ENCODE measurements around the gene OR2D2.
"Not testable (repeated sequence)": the region's sequence is repeated elsewhere in the genome, so short reads cannot be mapped to it uniquely, and the experiment has no call there.

The OR2D2 gene, protein sequence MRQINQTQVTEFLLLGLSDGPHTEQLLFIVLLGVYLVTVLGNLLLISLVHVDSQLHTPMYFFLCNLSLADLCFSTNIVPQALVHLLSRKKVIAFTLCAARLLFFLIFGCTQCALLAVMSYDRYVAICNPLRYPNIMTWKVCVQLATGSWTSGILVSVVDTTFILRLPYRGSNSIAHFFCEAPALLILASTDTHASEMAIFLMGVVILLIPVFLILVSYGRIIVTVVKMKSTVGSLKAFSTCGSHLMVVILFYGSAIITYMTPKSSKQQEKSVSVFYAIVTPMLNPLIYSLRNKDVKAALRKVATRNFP

DNA sequence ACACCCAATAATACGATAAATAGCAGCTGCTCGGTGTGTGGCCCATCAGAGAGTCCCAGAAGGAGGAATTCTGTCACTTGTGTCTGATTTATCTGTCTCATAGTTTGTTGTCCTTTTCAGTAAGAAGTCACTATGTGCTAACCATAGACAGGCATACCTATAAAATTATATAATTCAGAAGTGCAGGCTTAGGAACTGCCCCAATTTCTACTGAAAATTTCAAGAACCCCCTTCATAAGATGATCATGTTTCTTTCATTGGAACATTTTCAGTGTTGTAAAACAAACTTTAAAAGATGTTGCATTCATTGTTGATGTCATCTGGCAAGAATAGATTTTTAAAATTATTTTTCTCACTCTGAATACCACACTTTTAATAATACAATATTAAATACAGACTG lies at the start of gene OR2D2:
TSS of gene OR2D2 (minus strand) at position 101 of the 400 bp plus-strand sequence. CDS start at position 101, 0 bp downstream.
- no peak for DNase-seq

DNA sequence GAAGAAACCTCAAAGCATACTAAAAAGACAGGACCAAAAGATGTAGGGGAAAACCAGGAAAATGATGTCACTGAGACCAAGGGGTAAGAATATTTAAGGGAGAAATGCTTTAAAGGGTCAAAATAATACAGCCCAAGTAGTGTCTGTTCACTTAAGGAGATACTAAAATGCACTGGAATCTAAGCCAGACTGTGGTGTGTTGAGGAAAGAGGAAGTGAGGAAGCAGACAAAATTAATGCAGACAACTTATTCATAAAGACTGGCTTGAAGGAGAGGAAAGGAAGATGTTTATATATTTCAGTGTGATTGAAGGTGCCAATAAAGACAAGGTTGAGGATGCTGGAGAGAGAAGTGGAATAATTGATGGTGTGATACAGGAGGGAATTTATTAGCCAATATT lies 49.7 kb upstream of the OR2D2 start:
- no peak for DNase-seq

DNA sequence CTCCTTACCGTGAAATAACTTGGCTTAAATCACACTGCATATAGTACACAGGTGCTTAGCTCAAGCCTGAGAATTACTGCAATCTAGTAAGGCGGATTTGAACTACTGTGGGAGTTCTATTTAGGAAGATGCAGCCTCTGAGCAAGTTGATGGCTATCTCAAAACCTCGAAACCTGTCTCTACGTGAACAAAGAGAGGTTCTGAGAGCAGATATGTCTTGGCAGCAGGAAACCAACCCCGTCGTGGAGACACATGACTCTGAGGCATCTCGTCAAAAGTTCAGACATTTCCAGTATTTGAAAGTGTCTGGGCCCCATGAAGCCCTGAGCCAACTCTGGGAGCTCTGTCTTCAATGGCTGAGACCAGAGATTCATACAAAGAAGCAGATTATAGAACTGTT lies 39.8 kb upstream of the OR2D2 start:
- no peak for DNase-seq

DNA sequence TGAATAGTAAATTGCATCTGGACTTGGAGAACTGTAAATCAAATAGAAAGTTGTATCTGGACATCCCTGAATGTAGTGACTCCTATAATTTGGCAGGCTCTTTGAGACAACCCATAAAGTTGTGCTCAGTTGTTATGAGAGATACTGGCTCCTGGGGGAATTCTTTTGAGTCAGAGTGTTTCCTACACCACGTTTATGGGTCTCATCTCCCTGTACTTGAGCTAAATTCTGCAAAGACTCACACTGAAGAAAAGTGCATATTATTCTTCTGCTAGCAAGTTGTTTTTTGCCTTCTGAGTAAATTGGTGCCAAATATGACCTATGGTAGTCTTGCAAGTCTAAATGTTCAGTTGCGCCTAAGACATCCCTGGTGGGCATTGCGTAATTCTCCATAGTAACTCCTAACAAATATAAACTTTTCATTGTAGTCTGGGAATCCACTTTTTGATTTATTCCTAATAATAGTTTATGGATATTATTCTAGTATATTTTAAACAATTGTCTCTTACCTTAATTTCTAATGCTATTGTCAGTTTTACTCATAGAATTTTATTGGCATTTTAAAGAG lies 38.9 kb upstream of the OR2D2 start:
- no peak for DNase-seq

DNA sequence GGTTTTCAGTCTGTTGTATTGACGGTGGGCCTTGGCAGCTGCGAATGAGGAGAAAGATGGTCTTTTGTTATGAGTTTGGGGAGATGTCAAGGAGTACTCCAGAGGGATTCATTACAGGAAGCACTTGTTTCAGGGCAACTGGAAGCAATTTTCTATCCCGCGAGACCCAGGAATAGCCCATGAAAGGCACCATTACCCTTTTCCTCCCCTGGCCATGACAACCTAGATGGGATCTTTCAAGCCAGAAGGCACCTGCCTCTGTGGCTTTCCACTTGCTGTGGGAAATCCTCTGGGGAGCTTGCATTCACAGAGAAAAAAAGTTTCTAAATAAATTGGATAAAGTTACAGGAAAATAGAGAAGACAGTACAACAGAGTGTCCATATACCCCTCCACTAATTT lies 36.6 kb upstream of the OR2D2 start:
- DNase-seq = no peak

DNA sequence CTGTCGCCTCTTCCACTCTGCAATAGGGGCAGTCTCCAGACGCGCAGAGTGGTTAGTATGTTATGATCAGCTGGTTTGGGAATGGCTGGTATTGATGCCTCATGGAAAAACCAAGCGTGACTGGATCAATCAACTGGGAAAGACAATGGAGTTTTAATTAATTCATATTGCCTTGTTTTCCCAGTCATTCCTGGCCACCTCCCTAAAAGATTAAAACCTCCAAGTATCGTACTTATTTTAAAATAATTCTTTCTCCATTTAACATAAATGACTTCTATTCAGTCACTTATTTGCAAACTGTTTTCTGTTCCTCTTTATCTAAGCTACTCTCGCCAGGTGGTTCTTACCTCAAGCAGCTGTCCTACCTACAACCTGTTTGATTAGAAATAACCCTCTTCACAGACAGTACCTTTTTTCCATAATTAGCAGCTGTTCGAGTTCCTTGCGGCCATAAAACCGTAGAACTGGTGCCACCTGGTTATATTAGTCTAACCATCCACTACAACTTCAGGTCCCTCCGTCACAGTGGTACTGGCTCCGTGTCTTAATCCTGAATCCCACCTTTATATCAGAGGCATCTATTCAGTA lies 34.8 kb upstream of the OR2D2 start:
- no peak for DNase-seq

DNA sequence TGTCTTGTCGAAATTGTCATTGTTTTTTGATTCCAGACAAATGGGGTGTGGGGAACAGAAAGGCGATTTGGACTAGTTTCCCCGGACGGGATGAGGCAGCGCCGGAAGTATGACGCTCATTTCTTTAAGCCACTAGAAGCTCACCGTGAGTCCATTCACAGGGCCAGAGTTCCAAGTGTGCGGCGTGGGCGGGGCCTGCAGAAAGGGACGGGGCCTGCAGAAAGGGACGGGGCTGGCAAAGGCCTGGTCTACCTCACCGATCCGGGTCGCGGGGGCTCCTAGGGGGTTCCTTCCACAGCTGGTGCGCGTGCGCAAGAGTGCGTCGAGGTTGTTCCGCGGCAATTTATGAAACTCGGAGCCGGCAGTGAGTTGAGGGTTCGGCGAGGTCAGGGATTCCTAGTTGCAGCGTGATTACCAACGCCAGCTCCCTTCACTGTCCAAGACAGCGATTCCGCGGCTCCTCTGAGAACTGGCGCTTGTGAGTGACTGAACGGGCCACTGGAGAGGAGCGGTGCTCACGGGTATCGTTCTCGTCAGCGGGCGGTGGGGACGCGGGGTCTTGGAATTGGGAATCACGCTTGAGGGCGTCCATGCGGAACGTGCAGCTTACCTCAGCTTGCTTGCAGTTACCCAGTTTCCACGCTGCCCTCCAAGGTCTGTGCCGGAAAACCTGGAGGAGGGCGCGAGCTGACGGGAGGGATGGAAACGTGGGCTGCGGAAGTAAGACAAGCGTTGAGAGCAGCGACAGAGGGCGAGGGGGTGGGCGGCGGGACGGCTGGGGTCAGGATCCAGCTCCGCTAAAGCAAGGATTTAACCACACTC lies 34.1 kb upstream of the OR2D2 start, which contains the start of gene ZNF215:
TSS of gene ZNF215 (plus strand) at position 219 of the 822 bp plus-strand sequence. CDS start 5,847 bp downstream, outside the sequence.
- no peak for DNase-seq

DNA sequence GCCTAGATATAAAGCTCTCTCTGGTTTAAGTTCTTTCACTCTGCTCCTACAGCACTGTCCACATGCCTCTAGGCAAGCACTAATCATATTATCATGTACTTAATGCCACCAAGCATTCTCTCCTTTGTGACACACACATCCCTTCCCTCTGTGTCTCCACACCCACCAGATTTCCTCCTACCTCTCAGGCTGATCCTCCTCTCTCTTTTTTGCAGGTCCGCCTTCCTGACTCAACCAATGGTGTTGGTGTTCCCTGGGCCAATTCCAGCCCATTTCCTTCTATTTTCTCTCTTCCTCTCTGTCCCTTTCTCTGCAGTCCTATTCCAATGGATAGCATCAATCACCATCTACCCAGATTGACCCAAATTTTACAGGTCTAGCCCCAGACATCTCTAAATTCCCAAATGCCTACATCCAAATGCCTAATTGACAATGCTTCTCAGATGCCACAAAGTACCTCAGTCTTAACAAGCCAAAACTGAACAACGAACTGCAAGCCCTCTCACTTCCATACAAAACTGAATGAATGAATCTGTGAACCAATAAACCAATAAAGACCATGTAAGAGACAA lies 33.4 kb upstream of the OR2D2 start:
- no peak for DNase-seq

DNA sequence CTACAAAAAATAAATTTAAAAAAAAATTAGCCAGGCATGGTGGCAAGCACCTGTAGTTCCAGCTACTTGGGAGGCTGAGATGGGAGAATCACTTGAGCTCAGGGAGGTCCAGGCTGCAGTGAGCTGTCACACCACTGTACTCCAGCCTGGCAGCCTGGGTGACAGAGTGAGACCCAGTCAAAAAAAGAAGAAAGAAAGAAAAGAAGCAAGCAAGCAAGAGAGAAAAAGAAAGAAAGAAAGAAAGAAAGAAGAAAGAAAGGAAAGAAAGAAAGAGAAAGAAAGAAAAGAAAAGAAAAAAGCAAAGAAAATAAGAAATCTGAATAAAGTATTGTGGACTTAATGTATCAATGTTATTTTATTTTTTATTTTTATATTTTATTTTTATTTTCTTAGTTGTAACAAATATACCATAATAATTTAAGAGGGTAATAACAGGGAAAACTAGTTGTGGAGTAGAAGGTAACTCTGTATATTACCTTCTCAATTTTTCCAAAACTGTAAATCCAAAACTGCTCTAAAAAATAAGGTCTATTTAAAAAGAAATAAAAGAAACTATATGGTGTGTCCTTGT lies 32.8 kb upstream of the OR2D2 start:
- DNase-seq = no peak

DNA sequence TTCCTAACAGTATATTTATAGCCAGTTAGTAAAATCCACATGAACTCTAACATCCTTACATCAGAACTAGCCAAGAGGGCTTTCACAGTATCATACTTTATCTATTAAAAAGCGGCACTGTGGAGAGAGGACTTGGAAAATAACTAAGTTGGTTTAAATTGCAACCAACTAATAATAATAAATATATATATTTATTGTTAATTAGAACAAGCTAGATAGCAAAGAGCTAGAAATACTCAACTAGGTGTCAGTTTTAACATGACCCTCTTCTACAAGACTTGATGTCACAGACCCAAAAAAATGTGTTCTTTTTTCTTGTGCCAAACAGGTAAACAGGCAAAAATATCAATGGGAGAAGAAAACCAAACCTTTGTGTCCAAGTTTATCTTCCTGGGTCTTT lies 28.4 kb upstream of the OR2D2 start, which contains the start of gene OR2D3:
TSS of gene OR2D3 (plus strand) at position 301 of the 400 bp plus-strand sequence. CDS start at position 301, 0 bp downstream.
- no peak for DNase-seq

DNA sequence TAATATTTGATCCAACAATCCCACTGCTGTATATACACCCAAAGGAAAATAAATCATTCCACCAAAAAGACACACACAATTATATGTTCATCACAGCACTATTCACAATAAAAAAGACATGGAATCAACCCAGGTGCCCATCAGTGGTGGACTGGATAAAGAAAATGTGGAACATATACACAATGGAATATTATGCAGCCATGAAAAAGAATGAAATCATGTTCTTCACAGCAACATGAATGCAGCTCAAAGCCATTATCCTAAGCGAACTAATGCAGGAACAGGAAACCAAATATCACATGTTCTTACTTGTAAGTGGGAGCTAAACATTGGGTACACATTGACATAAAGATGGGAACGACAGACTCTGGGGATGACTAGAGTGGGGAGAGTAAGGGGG lies 27.4 kb upstream of the OR2D2 start:
- DNase-seq = no peak

DNA sequence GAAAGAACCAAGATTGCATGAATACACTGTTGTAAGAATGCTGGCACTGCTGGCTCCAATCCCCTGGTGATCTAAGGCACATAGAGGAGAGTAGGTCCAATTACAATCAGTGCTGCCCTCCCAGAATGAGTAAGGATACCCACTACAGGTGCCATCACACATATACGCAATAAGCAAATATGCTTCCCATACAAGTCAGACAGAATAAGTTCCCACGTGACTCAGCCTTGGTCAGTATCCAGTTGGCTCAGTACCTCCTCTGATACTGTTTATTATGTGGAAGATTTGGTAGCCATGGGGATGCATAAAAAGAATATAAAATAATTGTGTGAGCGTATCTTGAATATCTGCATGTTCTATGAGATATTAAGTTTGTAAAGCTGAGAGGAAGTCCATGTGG lies 19.6 kb upstream of the OR2D2 start:
- DNase-seq = no peak

DNA sequence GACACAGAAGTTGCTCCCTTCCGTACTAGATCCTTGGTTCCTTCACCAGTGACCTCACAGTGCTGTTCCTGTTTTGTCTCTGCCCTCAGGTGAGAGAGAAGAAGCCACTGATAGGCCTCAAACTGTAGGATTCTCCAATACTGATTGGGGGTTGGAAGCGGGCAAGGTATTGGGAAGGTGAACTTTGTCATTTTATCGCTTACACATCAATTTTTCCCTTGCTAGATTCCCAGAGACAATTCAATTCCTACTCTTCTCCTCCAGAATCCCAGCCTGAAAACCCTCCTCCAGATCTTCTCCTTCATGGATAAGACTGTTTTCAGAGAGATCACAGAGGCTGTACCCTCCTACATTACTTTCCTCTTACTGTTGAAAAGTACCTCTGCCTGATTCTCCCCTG lies 19.1 kb upstream of the OR2D2 start:
- DNase-seq = no peak

DNA sequence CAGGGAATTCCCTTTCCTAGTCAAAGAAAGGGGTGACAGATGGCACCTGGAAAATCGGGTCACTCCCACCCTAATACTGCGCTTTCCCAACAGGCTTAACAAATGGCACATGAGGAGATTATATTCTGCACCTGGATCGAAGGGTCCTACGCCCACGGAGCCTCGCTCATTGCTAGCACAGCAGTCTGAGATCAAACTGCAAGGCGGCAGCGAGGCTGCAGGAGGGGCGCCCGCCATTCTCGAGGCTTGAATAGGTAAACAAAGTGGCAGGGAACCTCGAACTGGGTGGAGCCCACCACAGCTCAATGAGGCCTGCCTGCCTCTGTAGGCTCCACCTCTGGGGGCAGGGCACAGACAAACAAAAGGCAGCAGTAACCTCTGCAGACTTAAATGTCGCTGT lies 12.5 kb upstream of the OR2D2 start:
- DNase-seq = not testable (repeated sequence)

DNA sequence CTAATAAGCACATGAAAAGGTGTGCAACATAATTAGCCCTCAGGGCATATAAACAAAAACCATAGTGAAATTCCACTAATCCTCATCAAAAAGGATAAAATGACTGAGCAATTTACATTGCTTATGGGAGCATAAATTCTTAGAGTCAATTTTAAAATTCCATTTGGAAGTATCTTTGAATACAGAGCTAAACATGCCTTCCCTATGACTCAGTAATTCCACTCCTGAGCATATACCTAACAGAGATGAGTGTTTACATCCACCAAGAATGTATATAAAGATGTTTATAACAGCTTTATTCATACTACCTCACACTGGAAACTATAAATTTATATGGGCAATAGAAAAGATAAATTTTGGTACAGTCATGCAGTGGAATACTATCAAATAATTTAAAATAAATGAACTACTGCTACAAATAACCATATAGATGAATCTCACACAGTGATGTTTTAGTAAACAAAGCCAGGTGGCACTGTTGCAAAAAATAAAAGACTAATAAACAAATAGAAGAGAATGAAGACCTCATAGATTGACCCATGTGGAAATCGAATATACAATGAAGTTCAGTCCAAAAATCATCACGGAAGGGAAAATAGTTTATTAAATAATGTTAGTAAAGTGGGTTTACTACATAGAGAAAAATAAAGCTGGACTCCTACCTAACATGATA lies 8.2 kb upstream of the OR2D2 start:
- no peak for DNase-seq

DNA sequence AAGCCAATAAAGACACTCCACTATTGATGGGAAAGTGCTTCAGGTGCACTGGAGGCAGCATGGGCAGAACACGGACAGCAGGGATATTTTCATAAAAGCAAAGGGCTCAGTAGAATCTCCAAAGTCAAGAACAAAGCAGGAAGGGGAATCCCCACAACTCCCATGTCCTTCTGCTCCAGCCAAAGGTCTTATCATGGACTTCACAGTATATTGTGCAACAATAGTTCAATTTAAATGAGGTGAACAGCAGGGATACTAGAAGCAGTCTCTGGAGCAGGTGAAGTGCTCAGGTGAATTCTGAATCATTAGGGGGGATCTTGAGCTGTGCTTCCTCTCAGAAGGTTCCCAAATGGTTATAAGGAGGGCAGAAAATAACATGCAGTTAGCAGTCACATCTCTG lies 6.6 kb upstream of the OR2D2 start:
- no peak for DNase-seq

DNA sequence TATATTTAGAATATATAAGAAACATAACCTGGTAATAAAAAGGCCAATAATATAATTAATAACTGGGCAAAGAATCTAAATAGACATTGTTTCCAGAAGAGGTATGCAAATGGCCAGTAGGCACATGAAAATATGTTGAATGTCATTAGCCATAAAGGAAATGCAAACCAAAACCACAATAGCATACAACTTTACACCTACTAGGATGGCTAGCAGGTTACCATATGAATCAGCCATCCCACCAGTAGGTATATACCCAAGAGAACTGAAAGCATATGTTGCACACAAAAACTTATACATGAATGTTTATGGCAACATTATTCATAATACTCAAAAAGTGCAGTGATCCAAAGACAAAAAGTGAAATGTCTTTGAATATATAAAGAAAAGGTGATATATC lies 2.7 kb upstream of the OR2D2 start:
- no peak for DNase-seq

DNA sequence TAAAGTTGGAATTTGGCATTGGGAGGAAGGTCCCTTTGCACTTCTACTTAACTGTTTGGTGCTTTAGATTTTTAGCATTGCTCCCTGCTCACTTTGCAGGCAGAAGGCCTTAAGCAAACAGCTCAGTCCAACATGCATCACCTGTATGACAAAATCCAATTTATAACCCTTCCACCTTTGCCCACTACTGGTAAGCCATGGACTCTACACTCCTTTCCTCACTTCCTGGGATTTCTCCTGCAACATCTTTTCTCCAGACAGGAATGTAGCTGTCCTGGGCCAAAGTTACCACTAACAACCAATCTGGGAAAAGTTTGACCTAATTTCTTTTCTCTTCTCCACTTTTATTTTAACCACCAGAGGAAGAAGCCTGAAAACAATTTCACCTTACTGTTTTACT lies 1.8 kb upstream of the OR2D2 start:
- no peak for DNase-seq

DNA sequence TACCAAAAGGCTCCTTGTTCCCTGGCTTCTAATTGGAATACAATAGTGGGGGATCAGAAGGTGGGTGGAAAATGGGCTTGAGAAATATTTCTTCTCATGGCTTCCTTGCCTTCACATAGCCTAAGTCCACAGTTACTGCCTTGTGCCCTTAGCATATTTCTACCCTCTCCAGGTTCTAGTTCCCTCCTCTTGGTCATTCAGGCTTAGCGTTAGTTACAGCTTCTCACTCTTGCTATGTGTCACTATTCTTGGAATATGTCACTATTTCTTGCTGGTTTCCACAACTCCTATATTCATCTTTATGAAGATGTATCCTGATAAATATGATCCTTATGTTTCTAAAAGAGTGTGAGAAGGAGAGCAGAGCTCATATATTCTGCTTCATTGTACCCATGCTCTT lies 2.5 kb downstream of the OR2D2 start:
- no peak for DNase-seq

DNA sequence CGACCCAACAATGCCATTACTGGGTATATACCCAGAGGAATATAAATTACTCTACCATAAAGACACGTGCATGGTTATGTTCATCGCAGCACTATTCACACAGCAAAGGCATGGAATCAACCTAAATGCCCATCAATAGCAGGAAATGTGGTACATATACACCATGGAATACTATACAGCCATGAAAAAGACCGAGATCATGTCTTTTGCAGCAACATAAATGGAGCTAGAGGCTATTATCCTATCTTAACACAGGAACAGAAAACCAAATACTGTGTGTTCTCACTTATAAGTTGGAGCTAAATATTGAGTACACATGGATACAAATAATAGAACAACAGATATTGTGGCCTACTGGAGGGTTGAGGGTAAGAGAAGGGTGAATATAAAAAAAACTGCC lies 3.5 kb downstream of the OR2D2 start:
- DNase-seq = no peak

DNA sequence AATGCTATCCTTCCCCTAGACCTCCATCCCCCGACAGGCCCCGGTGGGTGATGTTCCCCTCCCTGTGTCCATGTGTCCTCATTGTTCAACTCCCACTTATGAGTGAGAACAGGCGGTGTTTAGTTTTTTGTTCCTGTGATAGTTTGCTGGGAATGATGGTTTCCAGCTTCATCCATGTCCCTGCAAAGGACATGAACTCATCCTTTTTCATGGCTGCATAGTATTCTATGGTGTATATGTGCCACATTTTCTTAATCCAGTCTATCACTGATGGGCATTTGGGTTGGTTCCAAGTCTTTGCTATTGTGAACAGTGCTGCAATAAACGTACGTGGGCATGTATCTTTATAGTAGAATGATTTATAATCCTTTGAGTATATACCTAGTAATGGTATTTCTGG lies 4.6 kb downstream of the OR2D2 start:
- not testable (repeated sequence) for DNase-seq

DNA sequence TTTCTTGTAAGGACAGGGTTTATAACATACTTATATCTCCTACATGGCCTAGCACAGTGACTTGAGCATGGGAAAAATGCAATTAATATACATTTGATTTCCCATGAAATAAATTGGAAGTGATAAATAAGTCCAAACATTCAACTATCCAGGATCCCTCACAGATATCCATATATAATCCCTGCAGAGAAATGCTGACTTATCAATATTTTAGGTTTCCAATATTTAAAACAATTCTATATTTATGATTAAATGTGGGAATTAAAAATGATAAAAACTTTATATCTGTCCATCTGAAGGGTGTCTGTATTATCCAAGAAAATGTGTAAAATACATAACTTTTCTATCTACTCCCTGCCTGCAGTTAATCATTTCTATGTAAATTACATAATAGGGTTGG lies 9.5 kb downstream of the OR2D2 start:
- DNase-seq = no peak
